Spleen (tissue), 11 donors: ENCODE measurements around the gene PRKCQ. TPM values are rescaled to one million over a fixed set of nuclear protein-coding genes. Genes with fewer than 3 reads are reported as not detected.

Source experiments
- DNase-seq: peaks from one replicate; pipeline ENCODE4 v3.0.0-alpha.2; 2020
- H3K27ac ChIP-seq, 8 donors: fragments of 200-600 bp; sonication (generic) in 7 of 8; 1 replicate in 4 of 8; 2 replicates in 4 of 8; pipeline versions ENCODE4 v1.5.0 to v1.8.0; 2016 to 2021; ENCODE audit warnings: inconsistent platforms in 4 of 8, mild to moderate bottlenecking in 4 of 8, moderate library complexity in 1 of 8
- H3K27me3 ChIP-seq, 7 donors: fragments of 200-600 bp; sonication (generic) in 6 of 7; replicated peaks in 1 of 7; 1 replicate in 4 of 7; 2 replicates in 3 of 7; pipeline versions ENCODE4 v1.5.0 to v1.8.0; 2016 to 2021; ENCODE audit warnings: inconsistent platforms in 3 of 7, mild to moderate bottlenecking in 1 of 7
- H3K36me3 ChIP-seq, 6 donors: fragments of 200-600 bp; sonication (generic) in 5 of 6; 1 replicate in 4 of 6; 2 replicates in 2 of 6; pipeline versions ENCODE4 v1.5.0 to v1.8.0; 2016 to 2021; ENCODE audit warnings: inconsistent platforms in 2 of 6
- H3K4me1 ChIP-seq, 6 donors: fragments of 200-600 bp; sonication (generic) in 5 of 6; 1 replicate in 3 of 6; 2 replicates in 3 of 6; pipeline versions ENCODE4 v1.5.0 to v1.8.0; 2016 to 2021; ENCODE audit warnings: inconsistent platforms in 3 of 6
- H3K4me3 ChIP-seq, 8 donors: fragments of 200-600 bp; sonication (generic) in 7 of 8; 1 replicate in 4 of 8; 2 replicates in 4 of 8; pipeline versions ENCODE4 v1.5.0 to v1.8.0; 2016 to 2021; ENCODE audit warnings: inconsistent platforms in 4 of 8, mild to moderate bottlenecking in 4 of 8, moderate library complexity in 2 of 8
- H3K9me3 ChIP-seq, 8 donors: fragments of 200-600 bp; sonication (generic) in 7 of 8; 1 replicate in 4 of 8; 2 replicates in 4 of 8; pipeline versions ENCODE4 v1.5.0 to v1.8.0; 2016 to 2021; ENCODE audit warnings: inconsistent platforms in 4 of 8
- CTCF ChIP-seq, 11 experiments: fragments of 200-600 bp in 7 of 11; fragments of 450-650 bp in 4 of 11; sonication (generic) in 4 of 11; IDR thresholded peaks in 8 of 11; conservative IDR thresholded peaks in 3 of 11; 1 replicate in 7 of 11; 2 replicates in 4 of 11; pipeline versions ENCODE4 v1.4.0 to v1.8.0; 2016 to 2021; ENCODE audit warnings: antibody characterized with exemption in 11 of 11, inconsistent platforms in 4 of 11, mild to moderate bottlenecking in 1 of 11
- POLR2A ChIP-seq, 3 donors: fragments of 450-650 bp; IDR thresholded peaks; one replicate each; pipeline ENCODE4 v1.5.1; 2017; ENCODE audit warnings: antibody characterized with exemption in 3 of 3, mild to moderate bottlenecking in 1 of 3
- POLR2AphosphoS5 ChIP-seq, 3 donors: sonication (generic); formaldehyde crosslinking; IDR thresholded peaks; one replicate each; pipeline ENCODE4 v1.5.1; 2017; ENCODE audit warnings: antibody characterized with exemption in 3 of 3
- WGBS, 5 donors: extraction: QIAGEN DNeasy Blood & Tissue Kit in 3 of 5; methylation state at CpG; one replicate each; pipeline versions ENCODE4 v1.1.5 to v1.1.7; 2013 to 2018; 5-methylcytosine and 5-hydroxymethylcytosine counted together
- intact Hi-C: fragments of 100-400 bp; cut with DNase I; formaldehyde crosslinking; loops from one replicate; pipeline ENCODE4 v1.15.0; 2023; ENCODE audit warnings: low total_unique reads
- polyA plus RNA-seq, 3 donors: library from polyadenylated mRNA; stranded (reverse); fragments of 200-250 nt; gene quantifications; one replicate each; pipeline ENCODE4 v1.2.1, GENCODE V29; 2013
- total RNA-seq, 7 donors: library from RNA; depleted of rRNA in 3 of 7; stranded (reverse); fragments of >200 nt in 3 of 7; fragmentation: NEBNext Ultra II Directional in 4 of 7; extraction: Animal tissue kit (Norgen Biotek cat#: 25700) in 4 of 7; gene quantifications; one replicate each; pipeline versions ENCODE4 v1.1.0 to v1.2.1, GENCODE V29; 2016 to 2021
- donor health status: healthy with polysubstance abuse.
- donor health status: DM: no; HTN: no; CAD: no; lungs with moderate emphysema.
- donor health status: DM: no; HTN: no; CAD: no.
- donor health status: Bipolar disorder and iron deficiency.
- donor health status: healthy.
- donor health status: DM: no; HTN: no; CAD: no.
- donor health status: DM: yes; HTN: yes; CAD: no.

PRKCQ gene
- total and polyA plus RNA-seq, 10 donors, result 2.1 to 11.8 (median 8.1) TPM

GRCh38 chr10:6386960-6387359 lies 193.1 kb downstream of the PRKCQ start:
- 89 to 96% (median 92%) methylated on average over 5 of the region's 5 CpGs for WGBS, 5 donors
- no peak for TF ChIP-seq POLR2AphosphoS5 (IDR thresholded peaks at IDR 0.05)
- TF ChIP-seq CTCF (IDR thresholded peaks at IDR 0.05 in 8 of 11, conservative IDR thresholded peaks at IDR 0.05 in 3 of 11), result no peak
- TF ChIP-seq POLR2A (IDR thresholded peaks at IDR 0.05), result no peak
- intact Hi-C loops, result no loop called here

DNA sequence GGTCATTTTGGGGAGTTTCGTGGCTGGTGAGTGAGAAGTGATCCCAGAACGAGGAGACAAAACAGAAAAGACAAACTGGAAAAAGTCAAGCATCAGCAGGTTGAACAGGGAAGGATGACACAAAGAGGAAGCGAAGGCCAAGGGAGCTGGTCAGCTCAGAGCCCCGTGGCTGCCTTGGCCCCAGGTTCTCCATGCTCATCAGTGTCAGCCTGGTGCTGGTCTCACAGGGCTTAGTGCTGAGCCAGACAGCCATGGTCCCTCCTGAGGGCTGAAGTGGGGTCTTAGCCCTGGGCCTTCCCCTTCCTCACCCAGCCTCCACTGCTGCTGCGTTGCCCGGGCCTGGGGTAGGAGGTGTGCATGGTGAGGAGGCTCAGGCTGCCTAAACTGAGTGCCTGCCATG lies 193.7 kb downstream of the PRKCQ start:
- Histone ChIP-seq H3K9me3 (peaks cover 6 to 35% (median 31%) of the 10 kb centered on the region in 8 donors), H3K4me3 (no peak overlapping the region), H3K4me1 (peaks cover 0 to 36% (median 14%) of the 10 kb centered on the region in 6 donors), H3K27me3 (no peaks in the 10 kb centered on the region), H3K27ac (peak overlapping the region in 3 of 8 donors; percentile 47 to 61 (median 58)), H3K36me3 (peaks cover 0 to 4% (median 0%) of the 10 kb centered on the region in 6 donors)
- 69 to 87% (median 80%) methylated on average over 4 to 6 of the region's 6 CpGs for WGBS, 5 donors
- peak; percentile 79 for DNase-seq
- intact Hi-C loops, result no loop called here
- TF ChIP-seq CTCF (IDR thresholded peaks at IDR 0.05 in 8 of 11, conservative IDR thresholded peaks at IDR 0.05 in 3 of 11) (no peak), POLR2AphosphoS5 (IDR thresholded peaks at IDR 0.05) (peak; percentile 48 to 68 (median 49))

More at GRCh38 chr10:6386960-6387359, 193.1 kb downstream of the PRKCQ start:
- no peak for DNase-seq
- no peak overlapping the region for H3K4me3 ChIP-seq
- no peak overlapping the region for H3K27ac ChIP-seq
- H3K9me3 ChIP-seq, result peaks cover 6 to 34% (median 30%) of the 10 kb centered on the region in 8 donors
- peaks cover 0 to 4% (median 0%) of the 10 kb centered on the region in 6 donors for H3K36me3 ChIP-seq
- H3K4me1 ChIP-seq, result peaks cover 0 to 34% (median 9%) of the 10 kb centered on the region in 6 donors
- H3K27me3 ChIP-seq, result no peaks in the 10 kb centered on the region

GRCh38 chr10:6385665-6386064 lies 194.4 kb downstream of the PRKCQ start:
- intact Hi-C loops, result no loop called here
- Histone ChIP-seq H3K4me1 (peaks cover 0 to 37% (median 14%) of the 10 kb centered on the region in 6 donors), H3K36me3 (peaks cover 0 to 4% (median 0%) of the 10 kb centered on the region in 6 donors), H3K9me3 (peaks cover 6 to 36% (median 33%) of the 10 kb centered on the region in 8 donors), H3K4me3 (no peak overlapping the region), H3K27ac (peak overlapping the region in 3 of 8 donors; percentile 47 to 61 (median 58)), H3K27me3 (no peaks in the 10 kb centered on the region)
- no peak for TF ChIP-seq POLR2A (IDR thresholded peaks at IDR 0.05)
- no peak for TF ChIP-seq CTCF (IDR thresholded peaks at IDR 0.05 in 8 of 11, conservative IDR thresholded peaks at IDR 0.05 in 3 of 11)
- no peak for TF ChIP-seq POLR2AphosphoS5 (IDR thresholded peaks at IDR 0.05)
- 63 to 83% (median 65%) methylated on average over 3 of the region's 3 CpGs for WGBS, 5 donors
- DNase-seq, result no peak

DNA sequence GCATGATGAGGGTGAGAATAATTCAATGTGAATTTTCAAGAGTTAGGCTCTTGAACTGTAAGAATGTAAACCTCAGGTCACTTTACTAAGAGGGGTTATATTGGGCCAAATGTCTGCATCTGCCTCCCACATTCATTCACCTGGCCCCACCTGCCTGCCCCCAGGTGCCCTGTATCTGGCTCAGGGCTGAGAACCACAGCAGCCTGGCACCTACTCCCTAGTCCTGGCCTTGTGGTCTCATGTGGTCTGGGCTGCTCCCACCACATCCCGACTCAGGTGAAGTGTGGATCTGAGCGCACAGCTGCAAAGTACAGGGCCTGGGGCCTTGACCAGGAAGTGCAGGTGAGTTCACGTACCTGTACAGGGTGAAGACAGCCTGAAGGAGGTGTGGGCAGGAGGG lies 195.2 kb downstream of the PRKCQ start:
- no peak for DNase-seq
- Histone ChIP-seq H3K4me3 (no peak overlapping the region), H3K4me1 (peaks cover 0 to 37% (median 14%) of the 10 kb centered on the region in 6 donors), H3K36me3 (peaks cover 0 to 4% (median 0%) of the 10 kb centered on the region in 6 donors), H3K9me3 (peaks cover 10 to 36% (median 33%) of the 10 kb centered on the region in 8 donors), H3K27ac (no peak overlapping the region), H3K27me3 (no peaks in the 10 kb centered on the region)
- intact Hi-C loops, result no loop called here
- 79 to 100% (median 91%) methylated on average over 3 of the region's 3 CpGs for WGBS, 5 donors
- no peak for TF ChIP-seq CTCF (IDR thresholded peaks at IDR 0.05 in 8 of 11, conservative IDR thresholded peaks at IDR 0.05 in 3 of 11)
- TF ChIP-seq POLR2A (IDR thresholded peaks at IDR 0.05), result no peak
- no peak for TF ChIP-seq POLR2AphosphoS5 (IDR thresholded peaks at IDR 0.05)
